Activated T-helper 17 cell treated with anti-CD3 and anti-CD28 coated beads, Interleukin-2, amount 50 U/mL, for 72 hours (primary cell): ENCODE data around the gene NUCB1. TPM values are rescaled to one million over a fixed set of nuclear protein-coding genes. Genes with fewer than 3 reads are reported as not detected.
"Not testable (repeated sequence)": the region's sequence is repeated elsewhere in the genome, so short reads cannot be mapped to it uniquely, and the experiment has no call there.

Source experiments
- ATAC-seq: fragments of 150-1000 bp; cut with Tn5 transposase; replicated peaks from 2 replicates; pipeline ENCODE4 v1.10.0; 2021; ENCODE audit warnings: mild to moderate bottlenecking, moderate library complexity
- H3K27ac Mint-ChIP-seq: one replicate; pipeline ENCODE4 v1.8.0; 2022; ENCODE audit warnings: mixed read lengths
- H3K27me3 Mint-ChIP-seq: one replicate; pipeline ENCODE4 v1.8.0; 2022; ENCODE audit warnings: mixed read lengths
- H3K36me3 Mint-ChIP-seq: one replicate; pipeline ENCODE4 v1.8.0; 2022; ENCODE audit warnings: low read depth, mild to moderate bottlenecking, mixed read lengths
- H3K4me1 Mint-ChIP-seq: one replicate; pipeline ENCODE4 v1.8.0; 2022; ENCODE audit warnings: mixed read lengths
- H3K4me3 Mint-ChIP-seq: one replicate; pipeline ENCODE4 v1.8.0; 2022; ENCODE audit warnings: mild to moderate bottlenecking, mixed read lengths
- H3K9me3 Mint-ChIP-seq: one replicate; pipeline ENCODE4 v1.8.0; 2022; ENCODE audit warnings: mixed read lengths
- total RNA-seq, 2 donors: library from RNA; stranded (reverse); gene quantifications; one replicate each; pipeline ENCODE4 v1.2.3, GENCODE V29; 2022

The NUCB1 gene
- total RNA-seq, 2 donors from 2014 or later = 158 to 184 TPM

GRCh38 chr19:48925890-48926289 lies 25.8 kb downstream of the NUCB1 start:
- not testable (repeated sequence) for H3K4me3 Mint-ChIP-seq

GRCh38 chr19:48926909-48927308 lies 26.8 kb downstream of the NUCB1 start:
- no peaks in the 10 kb centered on the region for H3K4me1 Mint-ChIP-seq
- ATAC-seq = peak; percentile 87
- H3K27ac Mint-ChIP-seq = peak overlapping the region; percentile 25
- peak overlapping the region; percentile 40 for H3K4me3 Mint-ChIP-seq
- H3K9me3 Mint-ChIP-seq = no peaks in the 10 kb centered on the region
- H3K36me3 Mint-ChIP-seq = peaks cover 13% of the 10 kb centered on the region
- no peaks in the 10 kb centered on the region for H3K27me3 Mint-ChIP-seq

More at GRCh38 chr19:48925890-48926289, 25.8 kb downstream of the NUCB1 start:
- not testable (repeated sequence) for ATAC-seq, H3K27me3 Mint-ChIP-seq, H3K4me1 Mint-ChIP-seq, H3K27ac Mint-ChIP-seq, H3K9me3 Mint-ChIP-seq
- peaks cover 22% of the 10 kb centered on the region for H3K36me3 Mint-ChIP-seq

GRCh38 chr19:48927692-48928091 lies 27.6 kb downstream of the NUCB1 start:
- not testable (repeated sequence) for H3K4me3 Mint-ChIP-seq, H3K27me3 Mint-ChIP-seq, H3K27ac Mint-ChIP-seq, H3K4me1 Mint-ChIP-seq, H3K9me3 Mint-ChIP-seq, H3K36me3 Mint-ChIP-seq, ATAC-seq

GRCh38 chr19:48928164-48929025 lies 28.3 kb downstream of the NUCB1 start:
- ATAC-seq = no peak
- Mint-ChIP-seq H3K4me3 (no peak overlapping the region), H3K36me3 (peaks cover 2% of the 10 kb centered on the region), H3K27ac (no peak overlapping the region), H3K4me1 (peaks cover 4% of the 10 kb centered on the region), H3K27me3 (no peaks in the 10 kb centered on the region), H3K9me3 (no peaks in the 10 kb centered on the region)

- H3K27me3 Mint-ChIP-seq = no peaks in the 10 kb centered on the region
- H3K4me1 Mint-ChIP-seq = peaks cover 10% of the 10 kb centered on the region
- peak within 1 kb of the TSS; percentile 81 for H3K27ac Mint-ChIP-seq
- peak within 1 kb of the TSS; percentile 92 for H3K4me3 Mint-ChIP-seq
- ATAC-seq = peak; percentile 97
- no peaks in the 10 kb centered on the region for H3K9me3 Mint-ChIP-seq
- no peaks in the 10 kb centered on the region for H3K36me3 Mint-ChIP-seq
Observed at GRCh38 chr19:48933382-48933932, 33.3 kb downstream of the NUCB1 start, which contains the start of gene DHDH. TSS of gene DHDH (plus strand) at chr19:48933699. CDS start at chr19:48933722, 23 bp downstream.

- no peaks in the 10 kb centered on the region for H3K36me3 Mint-ChIP-seq
Observed at GRCh38 chr19:48934837-48935236, 34.7 kb downstream of the NUCB1 start.

GRCh38 chr19:48935864-48936263 lies 35.8 kb downstream of the NUCB1 start:
- H3K27ac Mint-ChIP-seq = no peak overlapping the region
- H3K4me3 Mint-ChIP-seq = no peak overlapping the region
- H3K9me3 Mint-ChIP-seq = no peaks in the 10 kb centered on the region
- ATAC-seq = no peak
- H3K4me1 Mint-ChIP-seq = peaks cover 10% of the 10 kb centered on the region
- no peaks in the 10 kb centered on the region for H3K27me3 Mint-ChIP-seq
- no peaks in the 10 kb centered on the region for H3K36me3 Mint-ChIP-seq

More at GRCh38 chr19:48934837-48935236, 34.7 kb downstream of the NUCB1 start:
- Mint-ChIP-seq H3K4me1 (peaks cover 10% of the 10 kb centered on the region), H3K27me3 (no peaks in the 10 kb centered on the region), H3K4me3 (no peak overlapping the region), H3K9me3 (no peaks in the 10 kb centered on the region), H3K27ac (no peak overlapping the region)
- no peak for ATAC-seq

- Mint-ChIP-seq H3K36me3 (no peaks in the 10 kb centered on the region), H3K4me1 (peaks cover 7% of the 10 kb centered on the region), H3K9me3 (no peaks in the 10 kb centered on the region), H3K27ac (no peak overlapping the region), H3K4me3 (no peak overlapping the region), H3K27me3 (no peaks in the 10 kb centered on the region)
- no peak for ATAC-seq
Observed at GRCh38 chr19:48938256-48938655, 38.1 kb downstream of the NUCB1 start.

- H3K4me1 Mint-ChIP-seq = no peaks in the 10 kb centered on the region
- no peaks in the 10 kb centered on the region for H3K27me3 Mint-ChIP-seq
- H3K27ac Mint-ChIP-seq = no peak overlapping the region
- no peak for ATAC-seq
- H3K4me3 Mint-ChIP-seq = no peak overlapping the region
- no peaks in the 10 kb centered on the region for H3K9me3 Mint-ChIP-seq
- H3K36me3 Mint-ChIP-seq = no peaks in the 10 kb centered on the region
Observed at GRCh38 chr19:48940902-48941301, 40.8 kb downstream of the NUCB1 start.

- Mint-ChIP-seq H3K4me3 (no peak overlapping the region), H3K4me1 (no peaks in the 10 kb centered on the region), H3K9me3 (no peaks in the 10 kb centered on the region), H3K36me3 (no peaks in the 10 kb centered on the region), H3K27me3 (no peaks in the 10 kb centered on the region), H3K27ac (no peak overlapping the region)
- ATAC-seq = no peak
Observed at GRCh38 chr19:48943081-48943480, 43.0 kb downstream of the NUCB1 start.

- Mint-ChIP-seq H3K4me3 (no peak overlapping the region), H3K9me3 (no peaks in the 10 kb centered on the region), H3K4me1 (no peaks in the 10 kb centered on the region), H3K36me3 (no peaks in the 10 kb centered on the region), H3K27me3 (no peaks in the 10 kb centered on the region), H3K27ac (no peak overlapping the region)
- no peak for ATAC-seq
Observed at GRCh38 chr19:48945415-48945814, 45.3 kb downstream of the NUCB1 start.

GRCh38 chr19:48945817-48946216 lies 45.7 kb downstream of the NUCB1 start:
- Mint-ChIP-seq H3K36me3 (no peaks in the 10 kb centered on the region), H3K4me3 (no peak overlapping the region), H3K9me3 (no peaks in the 10 kb centered on the region), H3K27ac (no peak overlapping the region), H3K4me1 (no peaks in the 10 kb centered on the region), H3K27me3 (no peaks in the 10 kb centered on the region)
- no peak for ATAC-seq

GRCh38 chr19:48946463-48947257 lies 46.5 kb downstream of the NUCB1 start:
- Mint-ChIP-seq H3K4me1 (no peaks in the 10 kb centered on the region), H3K27ac (no peak overlapping the region), H3K36me3 (no peaks in the 10 kb centered on the region), H3K9me3 (no peaks in the 10 kb centered on the region), H3K27me3 (no peaks in the 10 kb centered on the region), H3K4me3 (no peak overlapping the region)
- no peak for ATAC-seq

- Mint-ChIP-seq H3K27ac (no peak overlapping the region), H3K27me3 (no peaks in the 10 kb centered on the region), H3K4me3 (no peak overlapping the region), H3K4me1 (no peaks in the 10 kb centered on the region), H3K9me3 (no peaks in the 10 kb centered on the region), H3K36me3 (no peaks in the 10 kb centered on the region)
- ATAC-seq = no peak
Observed at GRCh38 chr19:48947258-48947542, 47.1 kb downstream of the NUCB1 start.

GRCh38 chr19:48950159-48950558 lies 50.0 kb downstream of the NUCB1 start:
- no peak for ATAC-seq
- H3K4me1 Mint-ChIP-seq = no peaks in the 10 kb centered on the region
- H3K27ac Mint-ChIP-seq = no peak overlapping the region
- peaks cover 7% of the 10 kb centered on the region for H3K36me3 Mint-ChIP-seq
- H3K9me3 Mint-ChIP-seq = no peaks in the 10 kb centered on the region
- no peak overlapping the region for H3K4me3 Mint-ChIP-seq
- no peaks in the 10 kb centered on the region for H3K27me3 Mint-ChIP-seq
